Activated CD4-positive, alpha-beta T cell treated with anti-CD3 and anti-CD28 coated beads, Interleukin-2, amount 50 U/mL, for 24 hours (primary cell): ENCODE measurements around the gene STARD3.
"Not testable (repeated sequence)": the region's sequence is repeated elsewhere in the genome, so short reads cannot be mapped to it uniquely, and the experiment has no call there.

ENCODE experiments used
- DNase-seq, 2 donors: peaks; one replicate each; pipeline ENCODE4 v3.0.0-alpha.2; 2020; ENCODE audit warnings: low read depth in 1 of 2, low spot score in 1 of 2

Gene STARD3

GRCh38 chr17:39709319-39709997 lies 72.5 kb downstream of the STARD3 start:
- no peak for DNase-seq

GRCh38 chr17:39709998-39710964 lies 73.3 kb downstream of the STARD3 start:
- DNase-seq, result no peak

- DNase-seq, result not testable (repeated sequence)
Measured at GRCh38 chr17:39711071-39711470, 74.1 kb downstream of the STARD3 start.

GRCh38 chr17:39711851-39712250 lies 74.9 kb downstream of the STARD3 start:
- DNase-seq, result no peak
